Testis (tissue), 2 donors: Measurements from ENCODE around the gene TCN2.
"Not testable (repeated sequence)": the region's sequence is repeated elsewhere in the genome, so short reads cannot be mapped to it uniquely, and the experiment has no call there.

ENCODE experiments used
- POLR2A ChIP-seq: fragments of 450-650 bp; IDR thresholded peaks from one replicate; pipeline ENCODE4 v1.6.1; 2017; ENCODE audit warnings: antibody characterized with exemption, mild to moderate bottlenecking, moderate library complexity
- TF ChIP-seq, protein P1 (sequence below), 3 experiments: fragments of 450-650 bp in 2 of 3; fragments of 200-600 bp in 1 of 3; sonication (generic) in 1 of 3; IDR thresholded peaks; one replicate each; pipeline ENCODE4 v1.5.1; 2016 to 2019; ENCODE audit warnings: antibody characterized with exemption in 3 of 3, mild to moderate bottlenecking in 2 of 3, moderate library complexity in 1 of 3

DNA sequence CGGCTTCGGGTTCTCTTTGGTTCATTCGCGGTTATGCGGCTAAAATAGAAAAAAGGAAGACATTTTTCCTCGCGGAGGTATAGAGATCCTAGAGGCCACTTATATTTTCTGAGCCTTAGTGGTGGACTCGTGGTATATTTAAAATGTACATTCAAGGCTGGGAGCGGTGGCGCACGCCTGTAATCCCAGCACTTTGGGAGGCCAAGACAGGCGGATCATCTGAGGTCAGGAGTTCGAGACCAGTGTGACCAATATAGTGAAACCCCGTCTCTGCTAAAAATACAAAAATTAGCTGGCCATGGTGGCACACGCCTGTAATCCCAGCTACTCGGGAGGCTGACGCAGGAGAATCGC, 14.6 kb upstream of the TCN2 start:
- not testable (repeated sequence) for TF ChIP-seq POLR2A
- TF ChIP-seq, protein P1, sequence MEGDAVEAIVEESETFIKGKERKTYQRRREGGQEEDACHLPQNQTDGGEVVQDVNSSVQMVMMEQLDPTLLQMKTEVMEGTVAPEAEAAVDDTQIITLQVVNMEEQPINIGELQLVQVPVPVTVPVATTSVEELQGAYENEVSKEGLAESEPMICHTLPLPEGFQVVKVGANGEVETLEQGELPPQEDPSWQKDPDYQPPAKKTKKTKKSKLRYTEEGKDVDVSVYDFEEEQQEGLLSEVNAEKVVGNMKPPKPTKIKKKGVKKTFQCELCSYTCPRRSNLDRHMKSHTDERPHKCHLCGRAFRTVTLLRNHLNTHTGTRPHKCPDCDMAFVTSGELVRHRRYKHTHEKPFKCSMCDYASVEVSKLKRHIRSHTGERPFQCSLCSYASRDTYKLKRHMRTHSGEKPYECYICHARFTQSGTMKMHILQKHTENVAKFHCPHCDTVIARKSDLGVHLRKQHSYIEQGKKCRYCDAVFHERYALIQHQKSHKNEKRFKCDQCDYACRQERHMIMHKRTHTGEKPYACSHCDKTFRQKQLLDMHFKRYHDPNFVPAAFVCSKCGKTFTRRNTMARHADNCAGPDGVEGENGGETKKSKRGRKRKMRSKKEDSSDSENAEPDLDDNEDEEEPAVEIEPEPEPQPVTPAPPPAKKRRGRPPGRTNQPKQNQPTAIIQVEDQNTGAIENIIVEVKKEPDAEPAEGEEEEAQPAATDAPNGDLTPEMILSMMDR (IDR thresholded peaks at IDR 0.05), result not testable (repeated sequence)
